NK-92 (cell line): Measurements from ENCODE around the gene PMEL.

ENCODE experiments used
- DNase-seq: peaks from one replicate; lab custom pipeline; 2025; ENCODE audit not compliant: unreplicated experiment; lab: John Stamatoyannopoulos, UW

Gene PMEL

GRCh38 chr12:55942577-55943136 is 23.2 kb downstream of the PMEL start:
- no peak for DNase-seq

- no peak for DNase-seq
Measured at GRCh38 chr12:55942055-55942454, 23.8 kb downstream of the PMEL start.

- no peak for DNase-seq
Measured at GRCh38 chr12:55940065-55940732, 25.6 kb downstream of the PMEL start.

GRCh38 chr12:55938826-55939501 is 26.9 kb downstream of the PMEL start:
- DNase-seq, result no peak

GRCh38 chr12:55937981-55938380 is 27.9 kb downstream of the PMEL start:
- DNase-seq, result no peak

- DNase-seq, result no peak
Measured at GRCh38 chr12:55935738-55936151, 30.1 kb downstream of the PMEL start.

GRCh38 chr12:55934773-55935172 is 31.1 kb downstream of the PMEL start:
- DNase-seq, result no peak

GRCh38 chr12:55933799-55934742 is 31.8 kb downstream of the PMEL start:
- no peak for DNase-seq

GRCh38 chr12:55933169-55933798 is 32.6 kb downstream of the PMEL start:
- DNase-seq, result no peak

GRCh38 chr12:55932551-55932910 is 33.3 kb downstream of the PMEL start:
- no peak for DNase-seq

GRCh38 chr12:55931780-55932550 is 33.9 kb downstream of the PMEL start:
- DNase-seq, result no peak

- no peak for DNase-seq
Measured at GRCh38 chr12:55931317-55931779, 34.5 kb downstream of the PMEL start.

GRCh38 chr12:55930771-55931316 is 35.0 kb downstream of the PMEL start, which contains the start of gene DGKA:
Gene DGKA, plus strand, starts transcription at chr12:55931162. Its CDS starts 5,342 bp downstream, at chr12:55936504.
- DNase-seq, result no peak

GRCh38 chr12:55929306-55929791 is 36.5 kb downstream of the PMEL start:
- no peak for DNase-seq

- no peak for DNase-seq
Measured at GRCh38 chr12:55927588-55928502, 38.0 kb downstream of the PMEL start, which contains the start of gene PYM1. Gene PYM1, minus strand, starts transcription at chr12:55927894. Its CDS starts 133 bp downstream, at chr12:55927761.

GRCh38 chr12:55926738-55927587 is 38.9 kb downstream of the PMEL start:
- peak; percentile 30 for DNase-seq
